ENCODE measurements around the gene TBC1D10A. TPM values are rescaled to one million over a fixed set of nuclear protein-coding genes. Genes with fewer than 3 reads are reported as not detected.

TBC1D10A gene
- total RNA-seq, 1 experiment from 2014 or later, result 11.1 TPM

- no peak overlapping the region for H3K27ac Mint-ChIP-seq
- H3K4me3 Mint-ChIP-seq, result no peak overlapping the region
- H3K4me1 Mint-ChIP-seq, result peaks cover 5% of the 10 kb centered on the region
- peaks cover 3% of the 10 kb centered on the region for H3K27me3 Mint-ChIP-seq (ENCODE audit: low read depth)
- no peaks in the 10 kb centered on the region for H3K36me3 Mint-ChIP-seq
- no peaks in the 10 kb centered on the region for H3K9me3 Mint-ChIP-seq
- ATAC-seq (no peak), DNase-seq (ENCODE audit: low spot score) (no peak)
- ChIA-PET CTCF (interaction anchor here (1.2 to 3.6 kb wide), 2 partner anchors 21 to 42 kb away, joined by 7 to 25 read pairs; partner anchors contain the start of gene TBC1D10A), POLR2A (no interaction called here)
- no peak for TF ChIP-seq ZMAT4 (CRISPR knock-in tag; IDR thresholded peaks at IDR 0.05)
- TF ChIP-seq E2F4 (CRISPR knock-in tag; IDR thresholded peaks at IDR 0.05; ENCODE audit: borderline replicate concordance, low read depth), result no peak
- TF ChIP-seq ZNF532 (CRISPR knock-in tag; IDR thresholded peaks at IDR 0.05; ENCODE audit: borderline replicate concordance), result no peak
- no peak for TF ChIP-seq FOXP4 (CRISPR knock-in tag; IDR thresholded peaks at IDR 0.05)
- TF ChIP-seq PREB (CRISPR knock-in tag; IDR thresholded peaks at IDR 0.05; ENCODE audit: borderline replicate concordance), result no peak
- TF ChIP-seq ARID4B (CRISPR knock-in tag; IDR thresholded peaks at IDR 0.05; ENCODE audit: borderline replicate concordance), result no peak
- TF ChIP-seq GABPB1 (CRISPR knock-in tag; IDR thresholded peaks at IDR 0.05), result no peak
- no peak for TF ChIP-seq ATF3 (CRISPR knock-in tag; conservative IDR thresholded peaks at IDR 0.05)
- no peak for TF ChIP-seq PRDM15 (CRISPR knock-in tag; IDR thresholded peaks at IDR 0.05)
- TF ChIP-seq NFATC4 (CRISPR knock-in tag; IDR thresholded peaks at IDR 0.05), result no peak
- no peak for TF ChIP-seq E2F5 (CRISPR knock-in tag; IDR thresholded peaks at IDR 0.05)
- no peak for TF ChIP-seq JUN (CRISPR knock-in tag; IDR thresholded peaks at IDR 0.05)
Observed at GRCh38 chr22:30284666-30285065, 42.1 kb downstream of the TBC1D10A start.
